HT-29 (cell line): ENCODE results near the gene NT5E. TPM values are rescaled to one million over a fixed set of nuclear protein-coding genes. Genes with fewer than 3 reads are reported as not detected.
"Not testable (repeated sequence)": the region's sequence is repeated elsewhere in the genome, so short reads cannot be mapped to it uniquely, and the experiment has no call there.

Experiments used
- DNase-seq: peaks from one replicate; pipeline ENCODE4 v3.0.0-alpha.2; 2015; ENCODE audit warnings: low spot score
- total RNA-seq: library from RNA; depleted of rRNA; stranded (reverse); fragments of >200 nt; shearing (Covaris generic); gene quantifications from 2 replicates; pipeline ENCODE4 v1.2.3, GENCODE V29; 2014; rRNA removed

Gene NT5E
- total RNA-seq, 1 experiment from 2014 or later, result 57.4 TPM

GRCh38 chr6:85493389-85493788, 43.5 kb downstream of the NT5E start:
- no peak for DNase-seq

GRCh38 chr6:85494547-85495536, 45.0 kb downstream of the NT5E start:
- no peak for DNase-seq

- DNase-seq, result no peak
Observed at GRCh38 chr6:85496009-85496579, 46.2 kb downstream of the NT5E start.

GRCh38 chr6:85496856-85497255, 47.0 kb downstream of the NT5E start:
- DNase-seq, result no peak

- DNase-seq, result peak; percentile 90
Observed at GRCh38 chr6:85498596-85499258, 48.8 kb downstream of the NT5E start.

- DNase-seq, result no peak
Observed at GRCh38 chr6:85506441-85507093, 56.7 kb downstream of the NT5E start.

- DNase-seq, result peak; percentile 22
Observed at GRCh38 chr6:85516168-85516567, 66.3 kb downstream of the NT5E start.

GRCh38 chr6:85524281-85524680, 74.4 kb downstream of the NT5E start:
- DNase-seq, result not testable (repeated sequence)

- peak; percentile 50 for DNase-seq
Observed at GRCh38 chr6:85537055-85537494, 87.2 kb downstream of the NT5E start.

- DNase-seq, result no peak
Observed at GRCh38 chr6:85544776-85545175, 94.9 kb downstream of the NT5E start.

Other genes with a start within 250 kb of the NT5E start
- 46.1 and 54.9 TPM in 2 replicates for gene SNX14, start 143.8 kb downstream of the NT5E start, total RNA-seq
- 59.2 and 66.4 TPM in 2 replicates for gene SYNCRIP, start 192.8 kb downstream of the NT5E start, total RNA-seq